HUES64 (cell line): ENCODE results near the gene PRSS27.

Source experiments
- H3K27ac ChIP-seq: 2 replicates; pipeline ENCODE4 v1.7.0; 2013; ENCODE audit warnings: low read depth, low read length, inconsistent platforms
- H3K27me3 ChIP-seq: 2 replicates; pipeline ENCODE4 v1.6.1; 2013; ENCODE audit warnings: mild to moderate bottlenecking, low read length; ENCODE audit not compliant: insufficient read depth
- H3K36me3 ChIP-seq: 2 replicates; pipeline ENCODE4 v1.6.1; 2013; ENCODE audit warnings: mild to moderate bottlenecking, low read length; ENCODE audit not compliant: insufficient read depth
- H3K4me1 ChIP-seq: 2 replicates; pipeline ENCODE4 v1.6.1; 2013; ENCODE audit warnings: mild to moderate bottlenecking, low read length, moderate library complexity; ENCODE audit not compliant: insufficient read depth
- H3K4me3 ChIP-seq: 2 replicates; pipeline ENCODE4 v1.5.1; 2013; ENCODE audit warnings: mild to moderate bottlenecking, low read length, moderate library complexity
- H3K9ac ChIP-seq: 2 replicates; pipeline ENCODE4 v1.6.1; 2013; ENCODE audit warnings: mild to moderate bottlenecking, low read depth, low read length
- H3K9me3 ChIP-seq: 2 replicates; pipeline ENCODE4 v1.6.1; 2013; ENCODE audit warnings: low read depth, low read length; ENCODE audit not compliant: insufficient read depth
- WGBS: fragments of 150-250, 120-280 bp; methylation state at CpG from one replicate; pipeline ENCODE4 v1.1.7; 2013; ENCODE audit warnings: missing lambda C conversion rate; 5-methylcytosine and 5-hydroxymethylcytosine counted together

The PRSS27 gene

DNA sequence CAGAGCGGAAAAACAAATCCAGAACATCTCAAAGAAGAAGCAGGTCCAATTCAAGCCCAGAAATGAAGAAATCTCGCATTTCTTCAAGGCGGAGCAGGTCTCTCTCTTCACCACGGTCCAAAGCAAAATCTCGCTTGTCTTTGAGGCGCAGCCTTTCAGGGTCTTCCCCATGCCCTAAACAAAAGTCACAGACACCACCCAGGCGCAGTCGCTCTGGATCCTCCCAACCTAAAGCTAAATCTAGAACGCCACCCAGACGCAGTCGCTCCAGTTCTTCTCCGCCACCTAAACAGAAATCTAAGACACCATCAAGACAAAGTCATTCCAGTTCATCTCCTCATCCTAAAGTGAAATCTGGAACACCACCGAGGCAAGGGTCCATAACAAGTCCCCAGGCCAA is 42.7 kb upstream of the PRSS27 start:
- H3K27ac ChIP-seq, result no peak overlapping the region
- H3K36me3 ChIP-seq, result peaks cover 100% of the 10 kb centered on the region
- no peak overlapping the region for H3K9ac ChIP-seq
- 97% methylated on average over 13 of the region's 13 CpGs for WGBS
- H3K4me3 ChIP-seq, result no peak overlapping the region
- peaks cover 51% of the 10 kb centered on the region for H3K9me3 ChIP-seq
- H3K27me3 ChIP-seq, result no peaks in the 10 kb centered on the region
- no peaks in the 10 kb centered on the region for H3K4me1 ChIP-seq

DNA sequence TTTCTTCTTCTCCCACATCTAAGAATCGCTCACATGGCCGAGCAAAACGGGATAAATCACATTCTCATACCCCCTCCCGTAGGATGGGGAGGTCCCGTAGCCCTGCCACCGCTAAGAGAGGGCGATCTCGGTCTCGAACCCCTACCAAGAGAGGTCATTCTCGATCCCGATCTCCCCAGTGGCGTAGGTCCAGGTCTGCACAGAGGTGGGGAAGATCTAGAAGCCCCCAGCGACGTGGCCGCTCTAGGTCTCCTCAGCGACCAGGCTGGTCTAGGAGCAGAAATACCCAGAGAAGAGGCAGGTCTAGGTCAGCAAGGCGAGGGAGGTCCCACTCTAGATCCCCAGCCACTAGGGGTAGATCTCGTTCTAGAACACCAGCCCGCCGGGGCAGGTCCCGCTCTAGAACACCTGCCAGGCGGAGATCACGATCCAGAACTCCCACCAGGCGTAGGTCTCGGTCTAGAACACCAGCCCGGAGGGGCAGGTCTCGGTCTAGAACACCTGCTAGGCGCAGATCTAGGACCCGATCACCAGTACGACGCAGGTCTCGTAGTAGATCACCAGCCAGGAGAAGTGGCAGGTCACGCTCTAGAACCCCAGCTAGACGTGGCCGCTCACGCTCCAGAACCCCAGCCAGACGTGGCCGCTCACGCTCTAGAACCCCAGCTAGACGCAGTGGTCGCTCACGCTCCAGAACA is 42.0 kb upstream of the PRSS27 start:
- WGBS, result 96% methylated on average over 42 of the region's 42 CpGs
- no peak overlapping the region for H3K4me3 ChIP-seq
- H3K36me3 ChIP-seq, result peaks cover 100% of the 10 kb centered on the region
- peaks cover 51% of the 10 kb centered on the region for H3K9me3 ChIP-seq
- no peak overlapping the region for H3K9ac ChIP-seq
- no peaks in the 10 kb centered on the region for H3K27me3 ChIP-seq
- H3K4me1 ChIP-seq, result no peaks in the 10 kb centered on the region
- H3K27ac ChIP-seq, result no peak overlapping the region

DNA sequence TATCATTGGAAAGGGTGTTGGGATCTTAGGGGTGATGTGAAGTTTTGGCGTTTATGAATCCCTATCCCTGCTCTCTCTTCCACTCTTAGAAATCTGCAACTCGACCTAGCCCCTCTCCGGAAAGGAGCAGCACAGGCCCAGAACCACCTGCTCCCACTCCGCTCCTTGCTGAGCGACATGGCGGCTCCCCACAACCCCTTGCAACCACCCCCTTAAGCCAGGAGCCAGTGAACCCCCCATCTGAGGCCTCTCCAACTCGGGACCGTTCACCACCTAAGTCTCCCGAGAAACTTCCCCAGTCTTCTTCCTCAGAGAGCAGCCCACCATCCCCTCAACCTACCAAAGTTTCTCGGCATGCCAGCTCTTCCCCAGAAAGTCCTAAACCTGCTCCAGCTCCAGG is 41.4 kb upstream of the PRSS27 start:
- H3K9ac ChIP-seq, result no peak overlapping the region
- H3K27me3 ChIP-seq, result no peaks in the 10 kb centered on the region
- no peak overlapping the region for H3K27ac ChIP-seq
- 95% methylated on average over 10 of the region's 10 CpGs for WGBS
- peaks cover 51% of the 10 kb centered on the region for H3K9me3 ChIP-seq
- no peak overlapping the region for H3K4me3 ChIP-seq
- H3K4me1 ChIP-seq, result no peaks in the 10 kb centered on the region
- H3K36me3 ChIP-seq, result peaks cover 100% of the 10 kb centered on the region

DNA sequence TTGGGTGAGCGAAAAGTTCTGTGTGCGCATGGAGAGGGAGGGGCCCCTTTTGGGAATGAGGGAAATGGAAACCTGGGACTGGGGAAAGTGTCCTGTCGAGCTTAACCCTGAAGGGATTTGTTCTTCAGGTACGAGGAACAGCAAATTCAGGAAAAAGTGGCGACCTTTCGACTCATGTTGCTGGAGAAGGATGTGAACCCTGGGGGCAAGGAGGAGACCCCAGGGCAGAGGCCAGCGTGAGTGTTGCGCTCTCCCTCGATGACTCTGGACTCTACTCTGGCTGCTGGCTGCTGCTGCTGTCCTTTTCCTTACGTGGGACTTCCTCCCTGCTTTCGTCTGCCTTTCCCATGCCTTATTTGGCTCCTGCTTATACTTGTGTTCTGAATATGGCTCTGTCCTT is 37.3 kb upstream of the PRSS27 start:
- Histone ChIP-seq H3K4me3 (no peak overlapping the region), H3K36me3 (peaks cover 72% of the 10 kb centered on the region), H3K27me3 (no peaks in the 10 kb centered on the region), H3K9me3 (peaks cover 25% of the 10 kb centered on the region), H3K27ac (no peak overlapping the region), H3K9ac (no peak overlapping the region), H3K4me1 (peaks cover 11% of the 10 kb centered on the region)
- 94% methylated on average over 11 of the region's 11 CpGs for WGBS

- H3K4me1 ChIP-seq, result peaks cover 11% of the 10 kb centered on the region
- H3K27me3 ChIP-seq, result no peaks in the 10 kb centered on the region
- no peak overlapping the region for H3K27ac ChIP-seq
- H3K36me3 ChIP-seq, result peaks cover 63% of the 10 kb centered on the region
- H3K9me3 ChIP-seq, result peaks cover 16% of the 10 kb centered on the region
- WGBS, result 96% methylated on average over 30 of the region's 30 CpGs
- H3K4me3 ChIP-seq, result no peak overlapping the region
- no peak overlapping the region for H3K9ac ChIP-seq
Measured at GRCh38 chr16:2756288-2757015, 36.4 kb upstream of the PRSS27 start.

GRCh38 chr16:2755158-2755557 is 35.1 kb upstream of the PRSS27 start:
- H3K4me3 ChIP-seq, result peak overlapping the region; percentile 73
- peaks cover 11% of the 10 kb centered on the region for H3K4me1 ChIP-seq
- peak overlapping the region; percentile 95; the same call in 1 of the 2 replicates for H3K9ac ChIP-seq
- 63% methylated on average over 3 of the region's 3 CpGs for WGBS
- peaks cover 50% of the 10 kb centered on the region for H3K36me3 ChIP-seq
- H3K9me3 ChIP-seq, result peaks cover 4% of the 10 kb centered on the region; the same call in 1 of the 2 replicates
- no peak overlapping the region for H3K27ac ChIP-seq
- H3K27me3 ChIP-seq, result no peaks in the 10 kb centered on the region

GRCh38 chr16:2753733-2754020 is 33.7 kb upstream of the PRSS27 start:
- peaks cover 39% of the 10 kb centered on the region for H3K36me3 ChIP-seq
- peaks cover 11% of the 10 kb centered on the region for H3K4me1 ChIP-seq
- WGBS, result 0% methylated on average over 5 of the region's 7 CpGs
- H3K9me3 ChIP-seq, result no peaks in the 10 kb centered on the region
- no peaks in the 10 kb centered on the region for H3K27me3 ChIP-seq
- H3K9ac ChIP-seq, result peak overlapping the region; percentile 95
- H3K27ac ChIP-seq, result peak overlapping the region; percentile 99
- peak overlapping the region; percentile 73 for H3K4me3 ChIP-seq

DNA sequence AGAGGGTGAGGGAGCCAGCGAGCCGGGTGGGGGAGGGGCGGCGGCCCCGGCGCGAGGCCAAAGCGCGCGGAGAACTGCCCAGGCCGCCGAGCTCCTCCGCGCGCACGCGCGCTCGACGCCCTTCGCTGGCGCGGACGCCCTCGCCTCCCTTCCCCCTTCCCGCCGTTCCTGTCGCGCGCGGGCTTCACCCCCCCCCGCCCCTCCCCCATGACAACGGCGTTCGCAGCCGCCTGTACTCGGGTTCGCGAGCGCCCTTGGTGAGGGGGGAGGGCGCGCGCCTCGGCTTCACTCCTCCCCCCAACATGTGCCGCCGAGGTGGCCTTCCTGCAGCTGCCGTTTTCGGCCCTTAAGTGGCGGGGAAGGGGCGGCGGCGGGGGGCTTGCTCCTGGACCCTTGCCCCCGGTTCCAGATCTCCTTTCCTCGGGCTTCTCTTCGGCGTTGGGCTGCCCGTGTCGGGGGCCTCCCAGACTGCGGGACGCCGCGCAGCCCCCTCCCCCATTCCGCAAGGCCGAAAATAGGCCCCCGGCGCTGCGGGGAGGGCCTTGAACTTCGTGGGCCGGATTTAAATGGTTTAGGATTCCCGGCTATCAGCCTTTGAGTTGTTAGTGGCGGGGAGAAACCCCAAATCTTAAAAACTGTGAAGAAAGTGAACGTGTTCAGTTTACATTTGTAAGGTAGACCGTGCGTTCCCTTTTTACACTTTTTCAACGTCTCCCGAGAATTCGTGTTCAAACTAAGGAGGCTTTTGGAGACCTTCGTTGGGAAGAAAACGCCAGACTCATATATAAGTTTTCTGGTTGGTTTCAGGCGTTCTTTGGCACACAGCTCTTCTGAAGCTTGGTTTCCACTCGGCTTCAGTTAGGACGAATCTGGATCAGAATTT is 33.1 kb upstream of the PRSS27 start:
- Histone ChIP-seq H3K36me3 (peaks cover 33% of the 10 kb centered on the region), H3K4me1 (peaks cover 11% of the 10 kb centered on the region), H3K9me3 (no peaks in the 10 kb centered on the region), H3K9ac (peak overlapping the region; percentile 95), H3K27me3 (no peaks in the 10 kb centered on the region), H3K4me3 (peak overlapping the region; percentile 73), H3K27ac (peak overlapping the region; percentile 99)
- under 1% methylated on average over 72 of the region's 82 CpGs for WGBS

- peaks cover 11% of the 10 kb centered on the region for H3K4me1 ChIP-seq
- H3K4me3 ChIP-seq, result peak within 1 kb of the TSS; percentile 73
- no peaks in the 10 kb centered on the region for H3K9me3 ChIP-seq
- H3K9ac ChIP-seq, result peak within 1 kb of the TSS; percentile 95
- H3K27ac ChIP-seq, result peak within 1 kb of the TSS; percentile 99
- under 1% methylated on average over 98 of the region's 99 CpGs for WGBS
- no peaks in the 10 kb centered on the region for H3K27me3 ChIP-seq
- peaks cover 25% of the 10 kb centered on the region for H3K36me3 ChIP-seq
Measured at GRCh38 chr16:2752035-2752849, 32.2 kb upstream of the PRSS27 start, which contains the start of gene SRRM2. Gene SRRM2, plus strand, starts transcription at chr16:2752638. Its CDS starts 3,727 bp downstream, at chr16:2756365.

DNA sequence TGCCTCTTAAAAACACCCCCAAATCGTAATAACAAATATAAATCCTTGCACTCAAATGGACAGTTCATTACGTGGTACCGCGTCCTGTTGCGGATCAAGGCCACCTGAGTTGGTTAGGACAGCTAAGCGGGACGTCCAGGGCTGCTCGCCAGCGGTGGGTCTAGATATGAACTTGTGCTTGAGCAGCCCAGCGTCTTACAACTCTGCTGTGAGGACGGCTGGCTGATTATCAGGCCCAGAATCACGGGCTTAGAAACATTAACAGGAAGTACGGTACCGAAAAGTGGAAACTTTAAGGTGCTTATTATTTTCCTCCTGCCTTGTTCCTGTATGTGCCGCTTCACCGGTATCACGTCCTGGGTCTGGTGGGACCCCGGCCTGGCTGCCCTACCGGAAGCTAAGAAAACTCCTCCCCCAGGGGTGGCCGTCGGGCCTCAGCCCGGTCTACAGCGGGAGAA is 31.6 kb upstream of the PRSS27 start:
- Histone ChIP-seq H3K36me3 (peaks cover 18% of the 10 kb centered on the region), H3K27me3 (no peaks in the 10 kb centered on the region), H3K27ac (peak overlapping the region; percentile 99), H3K9me3 (no peaks in the 10 kb centered on the region), H3K4me1 (peaks cover 11% of the 10 kb centered on the region), H3K9ac (peak overlapping the region; percentile 95), H3K4me3 (peak overlapping the region; percentile 73)
- 14% methylated on average over 23 of the region's 23 CpGs for WGBS
